H1 (cell line): ENCODE results near the gene PLEKHG5.

Source experiments
- BCL11A ChIP-seq, 2 experiments: IDR thresholded peaks; one replicate each; pipeline ENCODE4 v1.6.1; 2011; ENCODE audit warnings: low read depth in 2 of 2, low read length in 2 of 2, mild to moderate bottlenecking in 2 of 2
- CBX5 ChIP-seq: fragments of 300-800, 300-1000 bp; sonication (generic); IDR thresholded peaks from 2 replicates; pipeline ENCODE4 v1.7.1; 2016; ENCODE audit warnings: antibody characterized with exemption, low read length, low read depth
- CHD2 ChIP-seq: IDR thresholded peaks from 2 replicates; pipeline ENCODE4 v1.6.1; 2012; ENCODE audit warnings: low read length, improper control_type of control experiment
- EGR1 ChIP-seq: IDR thresholded peaks from 2 replicates; pipeline ENCODE4 v1.6.1; 2011; ENCODE audit warnings: low read depth, low read length, borderline replicate concordance
- EP300 ChIP-seq, 2 experiments: IDR thresholded peaks; 1 replicate in 1 of 2; 2 replicates in 1 of 2; pipeline ENCODE4 v1.6.1; 2011 to 2012; ENCODE audit warnings: low read depth in 2 of 2, low read length in 2 of 2, mild to moderate bottlenecking in 2 of 2, borderline replicate concordance in 1 of 2, inconsistent platforms in 1 of 2, moderate library complexity in 1 of 2
- GABPA ChIP-seq: IDR thresholded peaks from 2 replicates; pipeline ENCODE4 v1.6.1; 2011; ENCODE audit warnings: mild to moderate bottlenecking, low read length, moderate library complexity, borderline replicate concordance; ENCODE audit not compliant: insufficient read depth
- KDM5A ChIP-seq: fragments of 200-600 bp; IDR thresholded peaks from 2 replicates; pipeline ENCODE4 v1.7.1; 2012; ENCODE audit warnings: mild to moderate bottlenecking, low read length, inconsistent platforms, mixed read lengths
- NRF1 ChIP-seq: IDR thresholded peaks from 2 replicates; pipeline ENCODE4 v1.6.1; 2011; ENCODE audit warnings: mild to moderate bottlenecking, low read depth, low read length, improper control_type of control experiment
- POLR2A ChIP-seq, 2 experiments: IDR thresholded peaks; 1 replicate in 1 of 2; 2 replicates in 1 of 2; pipeline ENCODE4 v1.6.1; 2011; ENCODE audit warnings: low read depth in 2 of 2, low read length in 2 of 2, mild to moderate bottlenecking in 2 of 2; ENCODE audit errors: control extremely low read depth in 1 of 2
- SIN3A ChIP-seq, 2 experiments: IDR thresholded peaks in 1 of 2; conservative IDR thresholded peaks in 1 of 2; 2 replicates each; pipeline ENCODE4 v1.6.1; 2011 to 2012; ENCODE audit warnings: low read length in 2 of 2, improper control_type of control experiment in 1 of 2, low read depth in 1 of 2, mild to moderate bottlenecking in 1 of 2
- TEAD4 ChIP-seq: IDR thresholded peaks from 2 replicates; pipeline ENCODE4 v1.6.1; 2012; ENCODE audit warnings: low read depth, low read length, inconsistent platforms, mixed read lengths
- TF ChIP-seq, protein P1 (sequence below), 3 experiments: IDR thresholded peaks; 1 replicate in 2 of 3; 2 replicates in 1 of 3; pipeline versions ENCODE4 v1.5.1 to v1.6.1; 2011; ENCODE audit warnings: low read length in 3 of 3, mild to moderate bottlenecking in 3 of 3, inconsistent platforms in 2 of 3, low read depth in 1 of 3, moderate library complexity in 1 of 3; ENCODE audit not compliant: insufficient read depth in 1 of 3; ENCODE audit errors: control extremely low read depth in 1 of 3

DNA sequence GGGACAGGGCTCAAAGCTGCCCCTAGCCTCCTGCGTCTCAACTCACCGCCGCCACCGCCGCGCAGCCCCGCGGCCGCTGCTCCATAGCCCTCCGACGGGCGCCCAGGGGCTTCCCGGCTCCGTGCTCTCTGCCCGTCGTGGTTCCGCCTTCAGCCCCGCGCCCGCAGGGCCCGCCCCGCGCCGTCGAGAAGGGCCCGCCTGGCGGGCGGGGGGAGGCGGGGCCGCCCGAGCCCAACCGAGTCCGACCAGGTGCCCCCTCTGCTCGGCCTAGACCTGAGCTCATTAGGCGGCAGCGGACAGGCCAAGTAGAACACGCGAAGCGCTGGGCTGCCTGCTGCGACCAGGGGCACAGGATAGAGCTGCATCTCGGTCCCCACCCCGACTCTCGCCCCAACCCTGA, 25.4 kb downstream of the PLEKHG5 start, which contains the start of gene TNFRSF25:
- TF ChIP-seq, protein P1, sequence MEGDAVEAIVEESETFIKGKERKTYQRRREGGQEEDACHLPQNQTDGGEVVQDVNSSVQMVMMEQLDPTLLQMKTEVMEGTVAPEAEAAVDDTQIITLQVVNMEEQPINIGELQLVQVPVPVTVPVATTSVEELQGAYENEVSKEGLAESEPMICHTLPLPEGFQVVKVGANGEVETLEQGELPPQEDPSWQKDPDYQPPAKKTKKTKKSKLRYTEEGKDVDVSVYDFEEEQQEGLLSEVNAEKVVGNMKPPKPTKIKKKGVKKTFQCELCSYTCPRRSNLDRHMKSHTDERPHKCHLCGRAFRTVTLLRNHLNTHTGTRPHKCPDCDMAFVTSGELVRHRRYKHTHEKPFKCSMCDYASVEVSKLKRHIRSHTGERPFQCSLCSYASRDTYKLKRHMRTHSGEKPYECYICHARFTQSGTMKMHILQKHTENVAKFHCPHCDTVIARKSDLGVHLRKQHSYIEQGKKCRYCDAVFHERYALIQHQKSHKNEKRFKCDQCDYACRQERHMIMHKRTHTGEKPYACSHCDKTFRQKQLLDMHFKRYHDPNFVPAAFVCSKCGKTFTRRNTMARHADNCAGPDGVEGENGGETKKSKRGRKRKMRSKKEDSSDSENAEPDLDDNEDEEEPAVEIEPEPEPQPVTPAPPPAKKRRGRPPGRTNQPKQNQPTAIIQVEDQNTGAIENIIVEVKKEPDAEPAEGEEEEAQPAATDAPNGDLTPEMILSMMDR (IDR thresholded peaks at IDR 0.05; ENCODE audit: control extremely low read depth in 1 of 3, insufficient read depth in 1 of 3, low read depth in 1 of 3, low read length in 3 of 3): no peak
- no peak for TF ChIP-seq SIN3A (conservative IDR thresholded peaks at IDR 0.05 in 1 of 2, IDR thresholded peaks at IDR 0.05 in 1 of 2; ENCODE audit: low read depth in 1 of 2, low read length in 2 of 2)
- no peak for TF ChIP-seq NRF1
- TF ChIP-seq EP300 (IDR thresholded peaks at IDR 0.05; ENCODE audit: borderline replicate concordance in 1 of 2, low read depth in 2 of 2, low read length in 2 of 2): no peak
- no peak for TF ChIP-seq CBX5
- no peak for TF ChIP-seq KDM5A
- no peak for TF ChIP-seq POLR2A (IDR thresholded peaks at IDR 0.05; ENCODE audit: control extremely low read depth in 1 of 2, low read depth in 2 of 2, low read length in 2 of 2)
- TF ChIP-seq EGR1: no peak
- no peak for TF ChIP-seq CHD2
- TF ChIP-seq TEAD4: no peak
- no peak for TF ChIP-seq BCL11A (IDR thresholded peaks at IDR 0.05; ENCODE audit: low read depth in 2 of 2, low read length in 2 of 2)
- no peak for TF ChIP-seq GABPA
